Liver (tissue), 9 donors: Measurements from ENCODE around the gene MAP3K13. TPM values are rescaled to one million over a fixed set of nuclear protein-coding genes. Genes with fewer than 3 reads are reported as not detected.
"Not testable (repeated sequence)": the region's sequence is repeated elsewhere in the genome, so short reads cannot be mapped to it uniquely, and the experiment has no call there.

Experiments used
- DNase-seq: peaks from one replicate; pipeline ENCODE4 v3.0.0-alpha.2; 2017; ENCODE audit warnings: low spot score
- H3K27ac ChIP-seq, 2 donors: one replicate each; pipeline ENCODE4 v1.7.0; 2013; ENCODE audit warnings: inconsistent platforms in 2 of 2, low read length in 2 of 2, control low read depth in 1 of 2, low read depth in 1 of 2, mild to moderate bottlenecking in 1 of 2
- H3K27me3 ChIP-seq, 4 donors: one replicate each; pipeline versions ENCODE4 v1.6.1 to v1.7.0; 2013; ENCODE audit warnings: low read length in 3 of 4, inconsistent platforms in 1 of 4, mild to moderate bottlenecking in 1 of 4, moderate library complexity in 1 of 4; ENCODE audit not compliant: control insufficient read depth in 4 of 4, insufficient read depth in 4 of 4
- H3K36me3 ChIP-seq, 4 donors: one replicate each; pipeline versions ENCODE4 v1.6.1 to v1.7.0; 2013; ENCODE audit warnings: low read length in 3 of 4, mild to moderate bottlenecking in 3 of 4, low read depth in 1 of 4, moderate library complexity in 1 of 4; ENCODE audit not compliant: control insufficient read depth in 4 of 4, insufficient read depth in 3 of 4
- H3K4me1 ChIP-seq, 4 donors: one replicate each; pipeline versions ENCODE4 v1.6.1 to v1.7.0; 2013; ENCODE audit warnings: low read length in 3 of 4, mild to moderate bottlenecking in 3 of 4, moderate library complexity in 1 of 4; ENCODE audit not compliant: control insufficient read depth in 4 of 4, insufficient read depth in 4 of 4
- H3K4me3 ChIP-seq, 3 donors: one replicate each; pipeline versions ENCODE4 v1.6.1 to v1.7.0; 2013; ENCODE audit warnings: low read length in 3 of 3, control low read depth in 1 of 3, low read depth in 1 of 3, mild to moderate bottlenecking in 1 of 3
- H3K9ac ChIP-seq, 2 donors: one replicate each; pipeline ENCODE4 v1.7.0; 2013; ENCODE audit warnings: low read length in 2 of 2, mild to moderate bottlenecking in 2 of 2, moderate library complexity in 2 of 2, control low read depth in 1 of 2, low read depth in 1 of 2
- H3K9me3 ChIP-seq, 4 donors: one replicate each; pipeline versions ENCODE4 v1.6.1 to v1.7.0; 2013; ENCODE audit warnings: low read length in 3 of 4; ENCODE audit not compliant: control insufficient read depth in 4 of 4
- ATF3 ChIP-seq: IDR thresholded peaks from 2 replicates; pipeline ENCODE4 v1.6.1; 2016; ENCODE audit warnings: antibody characterized with exemption
- CTCF ChIP-seq: fragments of 150-350 bp; IDR thresholded peaks from 2 replicates; pipeline ENCODE4 v1.5.1; 2017; ENCODE audit warnings: improper control_type of control experiment, low read depth, low read length; ENCODE audit not compliant: missing input control
- FOXA1 ChIP-seq: IDR thresholded peaks from 2 replicates; pipeline ENCODE4 v1.6.1; 2016; ENCODE audit warnings: antibody characterized with exemption
- GABPA ChIP-seq, 2 donors: IDR thresholded peaks in 1 of 2; conservative IDR thresholded peaks in 1 of 2; 2 replicates each; pipeline ENCODE4 v1.6.1; 2016; ENCODE audit warnings: antibody characterized with exemption in 2 of 2, mild to moderate bottlenecking in 1 of 2, moderate library complexity in 1 of 2
- HNF4A ChIP-seq, 2 donors: conservative IDR thresholded peaks; 2 replicates each; pipeline ENCODE4 v1.6.1; 2016; ENCODE audit warnings: antibody characterized with exemption in 2 of 2, mild to moderate bottlenecking in 2 of 2
- MAX ChIP-seq: IDR thresholded peaks from 2 replicates; pipeline ENCODE4 v1.6.1; 2016; ENCODE audit warnings: antibody characterized with exemption
- NR2F2 ChIP-seq: IDR thresholded peaks from 2 replicates; pipeline ENCODE4 v1.6.1; 2016; ENCODE audit warnings: antibody characterized with exemption
- RAD21 ChIP-seq, 2 donors: IDR thresholded peaks; 2 replicates each; pipeline ENCODE4 v1.6.1; 2016; ENCODE audit warnings: antibody characterized with exemption in 2 of 2, mild to moderate bottlenecking in 2 of 2
- REST ChIP-seq: IDR thresholded peaks from 2 replicates; pipeline ENCODE4 v1.6.1; 2016; ENCODE audit warnings: antibody characterized with exemption, mild to moderate bottlenecking
- RXRA ChIP-seq, 2 donors: IDR thresholded peaks; 2 replicates each; pipeline ENCODE4 v1.6.1; 2017 to 2018; ENCODE audit warnings: antibody characterized with exemption in 2 of 2, mild to moderate bottlenecking in 1 of 2
- TAF1 ChIP-seq: conservative IDR thresholded peaks from 2 replicates; pipeline ENCODE4 v1.6.1; 2016; ENCODE audit warnings: antibody characterized with exemption, mild to moderate bottlenecking
- YY1 ChIP-seq: IDR thresholded peaks from 2 replicates; pipeline ENCODE4 v1.6.1; 2016; ENCODE audit warnings: antibody characterized with exemption, mild to moderate bottlenecking
- WGBS: extraction: QIAGEN DNeasy Blood & Tissue Kit; methylation state at CpG from one replicate; pipeline ENCODE4 v1.1.7; 2013; 5-methylcytosine and 5-hydroxymethylcytosine counted together
- polyA plus RNA-seq, 2 donors: library from polyadenylated mRNA; stranded (reverse) in 1 of 2; unstranded in 1 of 2; fragments of 200-250 nt in 1 of 2; fragments of >200 nt in 1 of 2; fragmentation: Nextera tagmentation in 1 of 2; extraction: Ambion mirVana in 1 of 2; gene quantifications; one replicate each; pipeline versions ENCODE4 v1.2.1 to v1.2.3, GENCODE V29; 2013 to 2015
- total RNA-seq, 2 donors: library from RNA; depleted of rRNA; stranded (reverse); fragments of >200 nt; gene quantifications; one replicate each; pipeline ENCODE4 v1.2.3, GENCODE V29; 2014
- donor health status: healthy.
- donor health status: healthy.
- donor health status: healthy.
- donor health status: healthy.
- donor health status: healthy.

Gene MAP3K13
- total and polyA plus RNA-seq, 4 donors = 11.3 to 38.1 (median 26.5) TPM

GRCh38 chr3:185451432-185451831 lies 88.5 kb downstream of the MAP3K13 start:
- not testable (repeated sequence) for DNase-seq, H3K27me3 ChIP-seq, H3K27ac ChIP-seq, H3K9me3 ChIP-seq, H3K4me1 ChIP-seq, H3K4me3 ChIP-seq, H3K9ac ChIP-seq
- WGBS = 95% methylated on average over 8 of the region's 8 CpGs
- peaks cover 3 to 31% (median 23%) of the 10 kb centered on the region in 4 donors for H3K36me3 ChIP-seq

GRCh38 chr3:185457376-185457775 lies 94.4 kb downstream of the MAP3K13 start:
- WGBS = 86% methylated on average over 2 of the region's 2 CpGs
- H3K27ac ChIP-seq = no peak overlapping the region
- H3K4me3 ChIP-seq = no peak overlapping the region
- no peak for DNase-seq
- TF ChIP-seq GABPA (IDR thresholded peaks at IDR 0.05 in 1 of 2, conservative IDR thresholded peaks at IDR 0.05 in 1 of 2) (no peak), ATF3 (no peak), RXRA (IDR thresholded peaks at IDR 0.05) (no peak), RAD21 (IDR thresholded peaks at IDR 0.05) (no peak), MAX (no peak), HNF4A (conservative IDR thresholded peaks at IDR 0.05) (no peak)
- no peaks in the 10 kb centered on the region for H3K27me3 ChIP-seq
- no peaks in the 10 kb centered on the region for H3K4me1 ChIP-seq
- no peaks in the 10 kb centered on the region for H3K9me3 ChIP-seq
- no peak overlapping the region for H3K9ac ChIP-seq
- H3K36me3 ChIP-seq = peaks cover 0 to 29% (median 16%) of the 10 kb centered on the region in 4 donors

- no peaks in the 10 kb centered on the region for H3K9me3 ChIP-seq
- peaks cover 2 to 41% (median 26%) of the 10 kb centered on the region in 4 donors for H3K36me3 ChIP-seq
- no peak overlapping the region for H3K4me3 ChIP-seq
- H3K9ac ChIP-seq = no peak overlapping the region
- no peaks in the 10 kb centered on the region for H3K4me1 ChIP-seq
- no peak for DNase-seq
- WGBS = 82% methylated on average over 5 of the region's 5 CpGs
- H3K27me3 ChIP-seq = no peaks in the 10 kb centered on the region
- H3K27ac ChIP-seq = no peak overlapping the region
- TF ChIP-seq NR2F2 = no peak
- TF ChIP-seq YY1 = no peak
- TF ChIP-seq HNF4A (conservative IDR thresholded peaks at IDR 0.05) = no peak
These were observed 97.4 kb downstream of the MAP3K13 start for GRCh38 chr3:185460309-185460708.

- no peak overlapping the region for H3K9ac ChIP-seq
- H3K4me1 ChIP-seq = no peaks in the 10 kb centered on the region
- no peak overlapping the region for H3K27ac ChIP-seq
- H3K36me3 ChIP-seq = peaks cover 5 to 46% (median 31%) of the 10 kb centered on the region in 4 donors
- H3K4me3 ChIP-seq = no peak overlapping the region
- no peaks in the 10 kb centered on the region for H3K27me3 ChIP-seq
- no peaks in the 10 kb centered on the region for H3K9me3 ChIP-seq
- DNase-seq = no peak
- TF ChIP-seq FOXA1 (no peak), CTCF (peak; percentile 5), TAF1 (no peak), HNF4A (conservative IDR thresholded peaks at IDR 0.05) (no peak), RXRA (IDR thresholded peaks at IDR 0.05) (no peak), NR2F2 (no peak), RAD21 (IDR thresholded peaks at IDR 0.05) (peak; percentile 43 to 54), REST (no peak)
- WGBS = 85% methylated on average over 6 of the region's 6 CpGs
These were observed 97.9 kb downstream of the MAP3K13 start for GRCh38 chr3:185460719-185461350.
